Fibroblast of gingiva (primary cell): ENCODE results near the gene ZSCAN9.

Experiments used
- DNase-seq: peaks from one replicate; pipeline ENCODE4 v3.0.0-alpha.2; 2011; ENCODE audit warnings: low read depth

Gene ZSCAN9

DNA sequence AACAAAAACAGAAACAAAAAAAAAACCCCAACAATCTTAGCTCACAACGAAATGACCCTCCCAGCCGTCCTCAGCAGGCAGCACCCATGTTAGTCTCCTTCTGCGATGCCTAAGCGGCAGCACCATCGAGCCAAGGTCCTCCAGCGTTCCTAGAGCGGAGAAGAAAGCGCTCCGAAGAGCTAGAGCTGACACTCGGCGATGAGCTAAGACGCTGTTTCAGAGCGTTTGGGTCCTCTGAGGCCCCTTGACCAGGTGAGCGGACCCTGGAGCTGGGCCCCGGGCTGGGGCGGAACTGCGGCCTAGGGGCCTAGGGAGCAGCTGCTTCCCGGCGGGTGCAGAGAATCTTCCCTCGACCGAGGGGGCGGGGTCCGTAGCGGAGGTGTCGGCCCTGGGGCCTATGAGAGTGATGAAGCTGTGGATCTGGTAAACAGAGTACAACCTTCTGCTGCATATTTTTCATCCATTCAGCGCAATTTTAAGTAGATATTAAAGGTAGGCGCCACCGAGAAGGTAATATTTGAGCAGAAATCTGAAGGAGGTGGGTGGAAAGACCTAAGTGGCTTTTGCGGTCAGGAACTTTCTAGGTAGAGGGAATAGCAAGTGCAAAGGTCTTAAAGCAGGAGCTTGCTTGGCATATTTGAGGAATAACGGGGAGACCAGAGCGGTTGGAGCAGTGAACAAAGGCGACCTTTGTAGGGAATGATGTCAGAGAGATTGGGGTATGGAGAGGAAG lies 42.1 kb downstream of the ZSCAN9 start, which contains the start of gene ZSCAN26:
Gene ZSCAN26 (plus strand): TSS at position 182 of the 733 bp plus-strand sequence. CDS start 4,777 bp downstream, outside the sequence.
- DNase-seq = peak; percentile 89

DNA sequence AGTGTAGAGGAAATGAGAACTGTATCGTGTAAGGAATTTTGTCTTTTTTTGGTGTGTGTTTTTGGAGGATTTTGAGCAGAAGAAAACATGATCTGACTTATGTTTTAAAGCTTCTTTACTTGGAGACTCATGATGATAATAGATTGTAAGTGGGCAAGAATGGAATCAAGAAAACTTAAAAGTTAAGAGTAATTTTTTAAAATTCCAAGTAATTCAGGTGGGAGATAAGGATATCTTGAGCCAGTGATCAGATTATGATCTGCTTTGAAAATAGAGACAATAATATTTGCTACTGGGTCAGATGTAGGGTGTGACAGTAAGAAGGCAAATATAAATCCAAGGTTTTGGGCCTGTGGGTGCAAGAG lies 42.6 kb downstream of the ZSCAN9 start:
- no peak for DNase-seq

DNA sequence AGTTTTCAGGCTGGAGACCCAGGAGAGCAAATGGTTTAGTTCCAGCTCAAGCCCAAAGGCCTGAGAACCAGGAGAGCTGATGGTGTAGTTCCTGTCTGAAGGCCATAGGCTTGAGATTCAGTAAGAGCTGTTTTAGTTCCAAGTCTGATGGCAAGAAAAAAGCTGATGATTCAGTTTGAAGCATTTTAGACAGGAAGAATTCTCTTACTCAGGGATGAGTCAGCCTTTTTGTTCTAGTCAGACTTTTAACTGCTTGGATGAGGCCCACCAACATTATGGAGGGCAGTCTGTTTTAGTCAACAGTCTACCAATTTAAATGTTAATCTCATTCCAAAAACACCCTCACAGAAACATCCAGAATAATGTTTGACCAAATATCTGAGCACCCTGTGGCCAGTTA lies 44.4 kb downstream of the ZSCAN9 start:
- peak; percentile 74 for DNase-seq

DNA sequence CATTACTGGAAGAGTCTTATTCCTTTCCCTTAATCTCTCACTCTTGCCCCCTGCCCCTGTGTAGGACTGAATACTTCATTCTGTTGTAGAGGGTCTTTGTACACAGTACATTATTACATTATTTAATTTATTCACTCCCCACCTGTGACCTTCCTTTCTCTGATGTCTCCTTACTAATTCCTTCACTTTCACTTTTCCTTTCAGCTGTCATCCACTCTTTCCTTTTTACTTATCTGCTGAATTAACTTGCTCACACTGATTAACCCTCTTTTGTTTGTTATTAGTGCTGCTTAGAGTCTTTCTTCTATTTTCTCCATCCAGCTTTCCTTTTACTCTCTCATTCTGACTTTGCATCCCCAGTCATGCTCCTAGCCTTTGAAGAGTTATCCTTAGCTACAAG lies 49.8 kb downstream of the ZSCAN9 start:
- DNase-seq = no peak

DNA sequence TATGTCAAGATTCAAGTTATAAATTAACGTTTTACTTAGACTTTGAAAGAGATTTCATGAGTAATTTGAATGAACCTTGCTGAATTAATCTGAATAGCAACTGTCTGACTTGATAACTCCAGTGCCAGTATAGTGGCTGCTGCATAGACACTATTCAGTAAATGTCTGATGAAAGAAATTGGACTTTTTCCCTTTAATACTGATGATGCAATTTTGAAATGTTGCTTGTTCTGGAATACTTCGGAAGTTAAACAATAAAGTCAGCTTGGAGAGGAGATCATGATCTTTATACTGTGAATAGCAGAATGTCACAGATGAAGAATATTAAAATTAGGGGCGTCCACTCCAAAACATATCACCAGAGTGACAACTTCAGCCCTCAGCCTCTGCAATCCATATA lies 52.7 kb downstream of the ZSCAN9 start:
- peak; percentile 11 for DNase-seq

DNA sequence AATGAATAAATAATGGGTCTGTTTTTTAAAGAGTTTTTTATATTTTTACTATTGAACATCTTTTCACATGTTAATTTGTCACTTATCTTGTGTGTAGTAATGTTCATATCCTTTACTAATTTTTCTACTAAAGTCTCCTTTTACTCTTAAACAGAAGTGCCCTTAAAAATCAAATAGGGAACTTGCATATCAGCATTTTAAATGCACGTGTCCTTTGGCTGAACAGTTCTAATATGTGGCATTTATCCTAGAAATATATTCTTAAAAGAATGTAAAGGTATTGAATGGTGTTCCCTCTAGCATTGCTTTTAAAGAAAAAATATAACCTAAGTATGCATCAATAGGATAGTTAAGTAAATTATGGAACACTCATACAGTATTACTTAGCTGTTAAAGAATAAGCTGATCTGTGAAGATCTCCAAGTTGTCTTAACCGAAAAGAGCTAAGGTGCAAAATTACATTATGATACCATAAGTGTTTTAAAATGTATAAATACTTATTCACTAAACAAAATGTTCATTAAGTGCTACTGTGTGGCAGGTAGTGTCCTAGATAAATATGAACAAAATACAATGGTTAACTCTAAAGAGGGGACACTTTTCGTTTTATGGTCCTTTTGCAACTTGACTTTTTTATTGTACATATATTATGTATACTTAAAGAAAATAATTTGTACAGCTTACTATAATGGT lies 55.7 kb downstream of the ZSCAN9 start:
- no peak for DNase-seq

DNA sequence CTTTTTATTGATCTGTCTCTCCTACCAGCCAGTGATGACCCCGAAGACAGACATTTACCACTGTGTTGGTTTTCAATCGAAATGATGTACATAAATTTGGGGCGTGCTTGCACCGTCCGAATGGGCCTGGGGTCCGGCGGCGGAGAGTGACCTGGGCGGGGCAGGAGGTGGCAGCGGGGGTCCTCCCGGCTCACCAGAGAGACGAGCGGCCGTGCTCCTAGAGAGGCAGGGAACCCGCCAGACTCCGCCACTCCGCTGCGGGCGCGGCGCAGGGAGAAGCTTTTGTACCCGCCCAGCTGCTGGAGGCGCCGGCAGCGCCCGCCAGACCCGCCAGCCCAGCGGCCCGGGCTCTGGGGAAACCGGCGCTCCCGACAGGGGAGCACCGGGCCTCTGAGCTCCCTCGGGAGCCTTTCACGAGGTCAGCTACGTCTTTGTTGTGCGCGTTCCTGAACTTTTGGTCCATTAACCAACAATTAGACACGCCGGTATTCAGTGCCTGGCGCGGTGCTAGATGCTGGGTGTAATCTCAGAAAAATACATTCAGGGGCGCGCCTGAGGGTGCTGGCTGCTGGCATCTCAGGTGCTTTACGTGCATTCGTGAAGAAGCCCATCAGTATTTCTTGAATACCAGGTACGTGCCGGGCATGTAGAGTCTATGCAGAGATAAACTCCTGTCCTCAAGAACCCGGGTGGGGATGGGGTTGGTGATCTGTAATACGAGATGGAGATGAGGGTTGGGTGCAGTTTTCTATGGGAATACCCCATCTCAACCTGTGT lies 56.4 kb downstream of the ZSCAN9 start, which contains the start of gene PGBD1:
Gene PGBD1 (plus strand): TSS at position 285 of the 777 bp plus-strand sequence. CDS start 2,242 bp downstream, outside the sequence.
- peak; percentile 81 for DNase-seq

DNA sequence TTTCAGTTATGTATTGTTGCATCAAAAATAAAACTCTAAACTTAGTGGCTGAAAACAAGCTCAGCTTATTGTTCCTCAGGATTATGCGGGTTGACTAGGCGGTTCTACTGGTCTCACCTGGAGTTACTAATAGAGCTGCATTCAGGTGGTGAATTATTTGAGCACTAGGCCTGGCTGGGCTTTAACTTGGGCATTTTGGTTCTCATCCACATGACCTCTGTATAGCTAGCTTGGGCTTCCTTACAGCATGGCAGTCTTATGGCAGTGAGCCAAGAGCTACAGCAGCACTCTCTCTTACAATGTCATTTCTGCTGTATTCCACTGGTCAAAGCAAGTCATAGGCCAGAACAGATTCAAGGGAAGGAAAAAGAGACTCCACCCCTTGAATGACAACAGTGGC lies 57.9 kb downstream of the ZSCAN9 start:
- DNase-seq = no peak
